ENCODE measurements around the gene NEK10. TPM values are rescaled to one million over a fixed set of nuclear protein-coding genes. Genes with fewer than 3 reads are reported as not detected.

NEK10 gene
- total and polyA plus RNA-seq, 2 of the 13 experiments (the other 11 are each of a cell fraction or from before 2014, with no cell fraction given), result 2.8 to 14.2 TPM

GRCh38 chr3:27174530-27174929 lies 194.7 kb downstream of the NEK10 start:
- no peaks in the 10 kb centered on the region for H3K4me1 ChIP-seq (ENCODE audit: insufficient read depth, low read length)
- H3K27ac ChIP-seq (ENCODE audit: extremely low read length, insufficient read depth, low read length), result no peak overlapping the region
- ATAC-seq (no peak), DNase-seq (ENCODE audit: low spot score) (no peak), FAIRE-seq (no peak)
- TF ChIP-seq ZSCAN25 (CRISPR knock-in tag; IDR thresholded peaks at IDR 0.05), result no peak
- TF ChIP-seq CTCF (CRISPR knock-in tag; IDR thresholded peaks at IDR 0.05), result 0 out of 2 replicates have a peak, but pooled peaks have one; percentile 5
- H4K20me1 ChIP-seq (ENCODE audit: insufficient read depth, low read length), result no peaks in the 10 kb centered on the region
- no peak overlapping the region for H3K9ac ChIP-seq (ENCODE audit: insufficient read depth, low read depth, low read length)
- BruUV-seq (replicated peaks), result no TSS peak
- CTCF ChIA-PET (ENCODE audit: low intra/inter-chr PET ratio, low total read pairs), result no interaction called here
- no peak overlapping the region for H3K4me3 ChIP-seq (replicated peaks in 1 of 3; ENCODE audit: insufficient read depth in 1 of 3, low read depth in 2 of 3, low read length in 3 of 3)
- WGBS (ENCODE audit: low lambda C conversion rate), result 89% methylated on average over 4 of the region's 4 CpGs
- H3K27me3 ChIP-seq (ENCODE audit: control insufficient read depth in 1 of 2, insufficient read depth in 2 of 2, low read length in 2 of 2), result no peaks in the 10 kb centered on the region
- in situ Hi-C loops (cut with HindIII; ENCODE audit: extremely low pct_ligation_motif_present, low pct_unique_long_range_greater_than_20kb), result no loop called here
- intact Hi-C loops (cut with micrococcal nuclease; ENCODE audit: unreplicated experiment), result no loop called here
- H3K4me2 ChIP-seq (ENCODE audit: low read depth, low read length), result no peak overlapping the region
- H3K9me3 ChIP-seq (ENCODE audit: low read length), result no peaks in the 10 kb centered on the region
- H3K36me3 ChIP-seq (replicated peaks in 1 of 2; ENCODE audit: control insufficient read depth in 1 of 2, insufficient read depth in 2 of 2, low read length in 2 of 2), result no peaks in the 10 kb centered on the region
- H3K79me2 ChIP-seq (ENCODE audit: insufficient read depth, low read length), result no peaks in the 10 kb centered on the region
- POLR2A ChIA-PET, result no interaction called here
- no peak overlapping the region for H2AFZ ChIP-seq (ENCODE audit: low read length)

GRCh38 chr3:27171113-27171512 lies 198.1 kb downstream of the NEK10 start:
- in situ Hi-C loops (cut with HindIII; ENCODE audit: extremely low pct_ligation_motif_present, low pct_unique_long_range_greater_than_20kb), result no loop called here
- Histone ChIP-seq H3K9ac (ENCODE audit: insufficient read depth, low read depth, low read length) (no peak overlapping the region), H3K27ac (ENCODE audit: extremely low read length, insufficient read depth, low read length) (no peak overlapping the region), H3K79me2 (ENCODE audit: insufficient read depth, low read length) (no peaks in the 10 kb centered on the region), H2AFZ (ENCODE audit: low read length) (no peak overlapping the region), H3K9me3 (ENCODE audit: low read length) (no peaks in the 10 kb centered on the region), H4K20me1 (ENCODE audit: insufficient read depth, low read length) (no peaks in the 10 kb centered on the region), H3K36me3 (replicated peaks in 1 of 2; ENCODE audit: control insufficient read depth in 1 of 2, insufficient read depth in 2 of 2, low read length in 2 of 2) (no peaks in the 10 kb centered on the region), H3K27me3 (ENCODE audit: control insufficient read depth in 1 of 2, insufficient read depth in 2 of 2, low read length in 2 of 2) (no peaks in the 10 kb centered on the region), H3K4me1 (ENCODE audit: insufficient read depth, low read length) (no peaks in the 10 kb centered on the region), H3K4me3 (replicated peaks in 1 of 3; ENCODE audit: insufficient read depth in 1 of 3, low read depth in 2 of 3, low read length in 3 of 3) (no peak overlapping the region), H3K4me2 (ENCODE audit: low read depth, low read length) (no peak overlapping the region)
- CTCF ChIA-PET (ENCODE audit: low intra/inter-chr PET ratio, low total read pairs), result no interaction called here
- FAIRE-seq (no peak), ATAC-seq (no peak), DNase-seq (ENCODE audit: low spot score) (no peak)
- TF ChIP-seq PHF20 (CRISPR knock-in tag; IDR thresholded peaks at IDR 0.05), result no peak
- no peak for TF ChIP-seq HNRNPK (IDR thresholded peaks at IDR 0.05; ENCODE audit: low read depth, low read length, poor library complexity, severe bottlenecking)
- intact Hi-C loops (cut with micrococcal nuclease; ENCODE audit: unreplicated experiment), result no loop called here
- WGBS (ENCODE audit: low lambda C conversion rate), result 95% methylated on average over 2 of the region's 2 CpGs
- POLR2A ChIA-PET, result no interaction called here
- no TSS peak for BruUV-seq (replicated peaks)

All from HepG2 (cell line).